Parathyroid adenoma (tissue), 2 donors: ENCODE results near the gene SPDL1.

Experiments used
- H2AFZ ChIP-seq: fragments of 300-600 bp; sonication (generic); one replicate; pipeline ENCODE4 v1.7.0; 2017; ENCODE audit warnings: antibody characterized with exemption, mild to moderate bottlenecking
- H3K27ac ChIP-seq: fragments of 300-600 bp; sonication (generic); one replicate; pipeline ENCODE4 v1.7.0; 2017
- H3K27me3 ChIP-seq: fragments of 300-600 bp; sonication (generic); one replicate; pipeline ENCODE4 v1.7.0; 2017; ENCODE audit warnings: low read length; ENCODE audit not compliant: control insufficient read depth, insufficient read depth
- H3K36me3 ChIP-seq: fragments of 300-600 bp; sonication (generic); one replicate; pipeline ENCODE4 v1.7.0; 2017; ENCODE audit warnings: low read length; ENCODE audit not compliant: control insufficient read depth, insufficient read depth
- H3K4me1 ChIP-seq: fragments of 300-600 bp; sonication (generic); one replicate; pipeline ENCODE4 v1.7.0; 2017; ENCODE audit warnings: control low read depth
- H3K4me2 ChIP-seq: fragments of 300-600 bp; sonication (generic); one replicate; pipeline ENCODE4 v1.7.0; 2017; ENCODE audit warnings: low read length
- H3K4me3 ChIP-seq: fragments of 300-600 bp; sonication (generic); one replicate; pipeline ENCODE4 v1.7.0; 2017; ENCODE audit warnings: low read depth, low read length
- H3K79me2 ChIP-seq: fragments of 300-600 bp; sonication (generic); one replicate; pipeline ENCODE4 v1.7.0; 2017; ENCODE audit warnings: control low read depth
- H3K9ac ChIP-seq: fragments of 300-600 bp; sonication (generic); one replicate; pipeline ENCODE4 v1.7.0; 2017; ENCODE audit warnings: mild to moderate bottlenecking
- H3K9me3 ChIP-seq: fragments of 300-600 bp; sonication (generic); one replicate; pipeline ENCODE4 v1.7.0; 2017; ENCODE audit warnings: low read length; ENCODE audit not compliant: control insufficient read depth
- TF ChIP-seq, protein P1 (sequence below): fragments of 300-600 bp; sonication (generic); IDR thresholded peaks from one replicate; pipeline ENCODE4 v1.7.0; 2017; ENCODE audit warnings: antibody characterized with exemption, mild to moderate bottlenecking
- donor health status: primary hyperparathyroidism.

SPDL1 gene

GRCh38 chr5:169636477-169637084, 53.0 kb downstream of the SPDL1 start:
- H3K4me1 ChIP-seq: no peaks in the 10 kb centered on the region
- no peaks in the 10 kb centered on the region for H3K79me2 ChIP-seq
- H3K4me2 ChIP-seq: peak overlapping the region; percentile 45
- H3K9me3 ChIP-seq: no peaks in the 10 kb centered on the region
- peaks cover 5% of the 10 kb centered on the region for H3K27me3 ChIP-seq
- no peak overlapping the region for H3K27ac ChIP-seq
- peak overlapping the region; percentile 18 for H3K4me3 ChIP-seq
- H3K36me3 ChIP-seq: no peaks in the 10 kb centered on the region
- TF ChIP-seq, protein P1, sequence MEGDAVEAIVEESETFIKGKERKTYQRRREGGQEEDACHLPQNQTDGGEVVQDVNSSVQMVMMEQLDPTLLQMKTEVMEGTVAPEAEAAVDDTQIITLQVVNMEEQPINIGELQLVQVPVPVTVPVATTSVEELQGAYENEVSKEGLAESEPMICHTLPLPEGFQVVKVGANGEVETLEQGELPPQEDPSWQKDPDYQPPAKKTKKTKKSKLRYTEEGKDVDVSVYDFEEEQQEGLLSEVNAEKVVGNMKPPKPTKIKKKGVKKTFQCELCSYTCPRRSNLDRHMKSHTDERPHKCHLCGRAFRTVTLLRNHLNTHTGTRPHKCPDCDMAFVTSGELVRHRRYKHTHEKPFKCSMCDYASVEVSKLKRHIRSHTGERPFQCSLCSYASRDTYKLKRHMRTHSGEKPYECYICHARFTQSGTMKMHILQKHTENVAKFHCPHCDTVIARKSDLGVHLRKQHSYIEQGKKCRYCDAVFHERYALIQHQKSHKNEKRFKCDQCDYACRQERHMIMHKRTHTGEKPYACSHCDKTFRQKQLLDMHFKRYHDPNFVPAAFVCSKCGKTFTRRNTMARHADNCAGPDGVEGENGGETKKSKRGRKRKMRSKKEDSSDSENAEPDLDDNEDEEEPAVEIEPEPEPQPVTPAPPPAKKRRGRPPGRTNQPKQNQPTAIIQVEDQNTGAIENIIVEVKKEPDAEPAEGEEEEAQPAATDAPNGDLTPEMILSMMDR: no peak
- H3K9ac ChIP-seq: no peak overlapping the region
- peak overlapping the region; percentile 67 for H2AFZ ChIP-seq

GRCh38 chr5:169637085-169637548, 53.5 kb downstream of the SPDL1 start, which contains the start of gene DOCK2:
Gene DOCK2 (plus strand): TSS chr5:169637275. CDS start chr5:169637327, 52 bp downstream.
- TF ChIP-seq, protein P1: no peak
- Histone ChIP-seq H3K27me3 (peaks cover 5% of the 10 kb centered on the region), H3K9ac (no peak within 1 kb of the TSS), H3K79me2 (no peaks in the 10 kb centered on the region), H3K36me3 (no peaks in the 10 kb centered on the region), H3K4me2 (peak within 1 kb of the TSS; percentile 45), H3K4me3 (peak within 1 kb of the TSS; percentile 18), H3K27ac (no peak within 1 kb of the TSS), H2AFZ (peak within 1 kb of the TSS; percentile 67), H3K4me1 (no peaks in the 10 kb centered on the region), H3K9me3 (no peaks in the 10 kb centered on the region)

GRCh38 chr5:169637549-169638121, 54.1 kb downstream of the SPDL1 start:
- Histone ChIP-seq H3K36me3 (no peaks in the 10 kb centered on the region), H3K27ac (no peak overlapping the region), H3K9ac (no peak overlapping the region), H3K4me2 (peak overlapping the region; percentile 45), H3K4me3 (no peak overlapping the region), H3K79me2 (no peaks in the 10 kb centered on the region), H3K9me3 (no peaks in the 10 kb centered on the region), H3K4me1 (no peaks in the 10 kb centered on the region), H3K27me3 (peaks cover 5% of the 10 kb centered on the region), H2AFZ (peak overlapping the region; percentile 67)
- TF ChIP-seq, protein P1: no peak

DNA sequence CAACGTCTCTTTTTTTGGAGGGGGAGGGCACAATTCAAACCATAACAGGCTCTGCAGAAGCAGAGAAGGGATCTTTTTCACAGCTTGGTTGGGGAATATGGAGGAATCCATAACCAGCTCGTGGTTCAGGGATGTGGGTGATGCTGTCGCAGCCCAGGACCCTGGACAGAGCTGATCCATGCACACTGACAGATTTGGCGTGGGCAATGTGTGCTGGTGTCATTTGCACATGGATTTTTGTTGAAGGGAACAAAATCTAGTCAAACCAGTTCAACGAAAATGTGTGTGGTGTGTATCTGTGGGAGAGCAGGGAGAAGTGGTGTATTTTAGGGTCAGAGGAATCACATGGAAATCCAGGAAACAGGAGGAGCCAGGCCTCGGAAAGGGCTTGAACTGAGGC, 57.7 kb downstream of the SPDL1 start:
- TF ChIP-seq, protein P1: no peak
- Histone ChIP-seq H3K79me2 (no peaks in the 10 kb centered on the region), H3K9me3 (no peaks in the 10 kb centered on the region), H3K4me3 (no peak overlapping the region), H3K4me2 (no peak overlapping the region), H3K9ac (no peak overlapping the region), H3K27ac (no peak overlapping the region), H3K4me1 (no peaks in the 10 kb centered on the region), H2AFZ (no peak overlapping the region), H3K27me3 (peaks cover 5% of the 10 kb centered on the region), H3K36me3 (no peaks in the 10 kb centered on the region)

DNA sequence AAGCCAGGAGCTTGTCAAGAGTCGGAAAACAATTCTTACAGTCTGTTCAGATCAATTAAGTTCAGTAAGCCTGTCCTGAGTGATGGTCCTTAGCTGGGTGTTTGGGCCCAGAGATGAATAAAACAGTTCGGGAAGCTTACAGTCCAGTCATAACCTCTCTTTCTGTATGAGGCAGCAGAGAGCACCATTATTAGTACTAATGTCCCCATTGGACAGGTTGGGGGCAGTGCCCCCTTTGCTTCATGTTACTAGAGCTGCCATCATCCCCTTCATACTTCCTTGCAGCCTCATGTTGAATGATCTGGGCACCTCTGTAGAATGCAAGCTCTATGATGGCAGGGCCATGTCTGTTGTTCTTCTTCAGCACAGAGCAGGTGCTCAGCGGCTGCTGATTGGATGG, 63.3 kb downstream of the SPDL1 start:
- no peak overlapping the region for H3K4me2 ChIP-seq
- H3K36me3 ChIP-seq: no peaks in the 10 kb centered on the region
- no peak overlapping the region for H2AFZ ChIP-seq
- no peaks in the 10 kb centered on the region for H3K4me1 ChIP-seq
- no peaks in the 10 kb centered on the region for H3K9me3 ChIP-seq
- no peaks in the 10 kb centered on the region for H3K27me3 ChIP-seq
- no peak overlapping the region for H3K4me3 ChIP-seq
- H3K27ac ChIP-seq: no peak overlapping the region
- no peaks in the 10 kb centered on the region for H3K79me2 ChIP-seq
- TF ChIP-seq, protein P1: no peak
- H3K9ac ChIP-seq: no peak overlapping the region
